Stomach (tissue), 4 donors: ENCODE data around the gene ZFAND5.

Source experiments
- POLR2A ChIP-seq, 4 donors: fragments of 450-650 bp; IDR thresholded peaks; one replicate each; pipeline ENCODE4 v1.6.1; 2016; ENCODE audit warnings: antibody characterized with exemption in 4 of 4, control low read depth in 2 of 4, mild to moderate bottlenecking in 1 of 4, moderate library complexity in 1 of 4
- TF ChIP-seq, protein P1 (sequence below), 7 experiments: fragments of 450-650 bp in 4 of 7; fragments of 200-600 bp in 3 of 7; sonication (generic) in 3 of 7; IDR thresholded peaks; one replicate each; pipeline ENCODE4 v1.5.1; 2016 to 2019; ENCODE audit warnings: antibody characterized with exemption in 7 of 7, control low read depth in 2 of 7, mild to moderate bottlenecking in 1 of 7

GRCh38 chr9:72407114-72407513 lies 42.1 kb upstream of the ZFAND5 start:
- no peak for TF ChIP-seq POLR2A (IDR thresholded peaks at IDR 0.05)
- TF ChIP-seq, protein P1, sequence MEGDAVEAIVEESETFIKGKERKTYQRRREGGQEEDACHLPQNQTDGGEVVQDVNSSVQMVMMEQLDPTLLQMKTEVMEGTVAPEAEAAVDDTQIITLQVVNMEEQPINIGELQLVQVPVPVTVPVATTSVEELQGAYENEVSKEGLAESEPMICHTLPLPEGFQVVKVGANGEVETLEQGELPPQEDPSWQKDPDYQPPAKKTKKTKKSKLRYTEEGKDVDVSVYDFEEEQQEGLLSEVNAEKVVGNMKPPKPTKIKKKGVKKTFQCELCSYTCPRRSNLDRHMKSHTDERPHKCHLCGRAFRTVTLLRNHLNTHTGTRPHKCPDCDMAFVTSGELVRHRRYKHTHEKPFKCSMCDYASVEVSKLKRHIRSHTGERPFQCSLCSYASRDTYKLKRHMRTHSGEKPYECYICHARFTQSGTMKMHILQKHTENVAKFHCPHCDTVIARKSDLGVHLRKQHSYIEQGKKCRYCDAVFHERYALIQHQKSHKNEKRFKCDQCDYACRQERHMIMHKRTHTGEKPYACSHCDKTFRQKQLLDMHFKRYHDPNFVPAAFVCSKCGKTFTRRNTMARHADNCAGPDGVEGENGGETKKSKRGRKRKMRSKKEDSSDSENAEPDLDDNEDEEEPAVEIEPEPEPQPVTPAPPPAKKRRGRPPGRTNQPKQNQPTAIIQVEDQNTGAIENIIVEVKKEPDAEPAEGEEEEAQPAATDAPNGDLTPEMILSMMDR (IDR thresholded peaks at IDR 0.05), result no peak
